ENCODE data around the gene TTC8. TPM values are rescaled to one million over a fixed set of nuclear protein-coding genes. Genes with fewer than 3 reads are reported as not detected.
"Not testable (repeated sequence)": the region's sequence is repeated elsewhere in the genome, so short reads cannot be mapped to it uniquely, and the experiment has no call there.

TTC8 gene
- total RNA-seq, 4 donors from 2014 or later, result 8.6 to 33.0 (median 18.6) TPM

DNA sequence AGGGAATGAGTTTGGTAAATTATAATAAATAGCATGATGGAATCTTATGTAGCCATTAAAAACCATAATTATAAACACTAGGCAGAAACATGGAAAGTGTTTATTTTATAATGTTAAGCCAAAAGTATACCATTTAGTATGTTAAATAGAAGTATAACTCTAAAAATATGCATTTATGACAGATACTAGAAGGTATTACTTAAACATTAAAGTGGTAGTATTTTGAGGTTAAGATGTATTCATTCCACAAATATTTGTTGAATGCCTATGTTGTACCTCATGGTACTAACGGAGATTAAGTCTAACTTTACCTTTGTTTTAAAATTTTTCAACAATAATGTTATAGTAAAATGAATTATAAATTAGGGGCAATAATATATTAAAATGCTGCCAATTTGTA is 24.1 kb downstream of the TTC8 start:
- no peak for DNase-seq (ENCODE audit: low spot score)
- ATAC-seq (ENCODE audit: low FRiP score), result no peak
- no peak for TF ChIP-seq CTCF (IDR thresholded peaks at IDR 0.05)

GRCh38 chr14:88849716-88850115 is 25.3 kb downstream of the TTC8 start:
- no peak for DNase-seq (ENCODE audit: low spot score)
- TF ChIP-seq CTCF (IDR thresholded peaks at IDR 0.05), result no peak
- no peak for ATAC-seq (ENCODE audit: low FRiP score)

- no peak for ATAC-seq (ENCODE audit: low FRiP score)
- no peak for TF ChIP-seq CTCF (IDR thresholded peaks at IDR 0.05)
- DNase-seq (ENCODE audit: low spot score), result no peak
Observed at GRCh38 chr14:88851587-88851986, 27.1 kb downstream of the TTC8 start.

GRCh38 chr14:88852632-88853031 is 28.2 kb downstream of the TTC8 start:
- DNase-seq (ENCODE audit: low spot score) (no peak), ATAC-seq (ENCODE audit: low FRiP score) (no peak)
- TF ChIP-seq CTCF (IDR thresholded peaks at IDR 0.05), result no peak

DNA sequence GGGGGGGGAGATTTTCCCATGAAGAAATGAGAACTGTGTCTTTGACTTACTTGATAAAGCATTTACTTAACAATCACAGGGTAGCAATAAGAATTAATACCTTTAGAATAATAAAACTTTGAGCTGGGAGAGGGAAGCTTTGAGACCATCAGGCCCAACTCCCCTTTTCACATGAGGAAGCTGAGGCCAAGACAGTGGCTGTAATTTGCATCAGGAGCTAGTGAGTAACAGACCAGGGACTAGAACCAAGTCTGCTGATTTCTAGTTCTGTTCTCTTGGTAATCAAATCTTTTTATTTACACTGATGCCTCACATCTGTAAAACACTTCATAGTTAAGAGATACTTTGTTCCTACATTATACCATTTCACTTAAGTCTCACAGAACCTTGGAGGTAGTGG is 28.7 kb downstream of the TTC8 start:
- ATAC-seq (ENCODE audit: low FRiP score), result no peak
- TF ChIP-seq CTCF (IDR thresholded peaks at IDR 0.05), result no peak
- DNase-seq (ENCODE audit: low spot score), result no peak

DNA sequence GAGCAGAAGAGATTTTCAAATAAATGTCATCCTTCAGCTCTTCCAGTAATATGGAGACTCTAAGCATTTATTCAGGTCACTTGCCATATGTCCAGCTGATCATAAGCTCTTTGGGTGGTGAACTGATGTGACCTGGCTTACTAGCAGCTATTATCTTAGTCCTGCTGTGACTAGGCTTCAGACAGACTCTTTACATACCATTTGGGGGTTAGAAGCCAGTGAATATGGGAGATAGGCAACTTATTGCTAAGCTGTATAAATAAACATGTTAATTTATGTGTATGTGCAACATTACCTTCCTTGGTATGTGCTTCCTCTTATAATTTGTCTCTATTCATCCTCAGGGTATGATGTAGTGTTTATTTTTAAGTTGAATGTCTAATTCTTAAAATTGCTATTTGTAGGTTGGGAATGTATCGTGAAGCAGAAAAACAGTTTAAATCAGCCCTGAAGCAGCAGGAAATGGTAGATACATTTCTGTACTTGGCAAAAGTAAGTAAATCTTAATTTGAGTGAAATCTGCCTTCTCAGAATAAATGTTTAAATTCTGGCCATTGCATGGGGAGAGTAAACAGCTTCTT is 32.4 kb downstream of the TTC8 start:
- no peak for ATAC-seq (ENCODE audit: low FRiP score)
- no peak for DNase-seq (ENCODE audit: low spot score)
- TF ChIP-seq CTCF (IDR thresholded peaks at IDR 0.05), result no peak

GRCh38 chr14:88857861-88858260 is 33.4 kb downstream of the TTC8 start:
- DNase-seq (ENCODE audit: low spot score), result not testable (repeated sequence)

DNA sequence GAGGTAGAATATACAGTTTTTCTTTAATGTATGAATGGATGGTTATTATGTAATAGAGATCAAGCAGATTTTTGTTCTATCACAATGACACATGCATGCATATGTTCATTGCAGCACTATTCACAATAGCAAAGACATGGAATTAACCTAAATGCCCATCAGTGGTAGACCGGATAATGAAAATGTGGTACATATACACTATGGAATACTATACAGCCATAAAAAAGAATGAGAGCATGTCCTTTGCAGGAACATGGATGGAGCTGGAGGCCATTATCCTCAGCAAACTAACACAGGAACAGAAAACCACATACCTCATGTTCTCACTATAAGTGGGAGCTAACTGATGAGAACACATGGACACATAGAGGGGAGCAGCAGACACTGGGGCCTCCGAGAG is 34.7 kb downstream of the TTC8 start:
- ATAC-seq (ENCODE audit: low FRiP score); DNase-seq (ENCODE audit: low spot score): not testable (repeated sequence)

More at GRCh38 chr14:88857861-88858260, 33.4 kb downstream of the TTC8 start:
- ATAC-seq (ENCODE audit: low FRiP score), result not testable (repeated sequence)
